T-helper 2 cell treated with Interferon-gamma antibody and Interleukin-4, amounts not matched to agents 5 μg/mL and 100 μg/mL, for 36 hours (primary cell): ENCODE measurements around the gene CAMK2B.

Experiments used
- DNase-seq: peaks from one replicate; pipeline ENCODE4 v3.0.0; 2021; ENCODE audit warnings: low spot score
- H3K27ac Mint-ChIP-seq: one replicate; pipeline ENCODE4 v1.8.0; 2021; ENCODE audit warnings: mild to moderate bottlenecking, mixed read lengths
- H3K27me3 Mint-ChIP-seq: one replicate; pipeline ENCODE4 v1.8.0; 2021; ENCODE audit warnings: low read depth, mixed read lengths
- H3K36me3 Mint-ChIP-seq: one replicate; pipeline ENCODE4 v1.8.0; 2021; ENCODE audit warnings: low read depth, mixed read lengths
- H3K4me1 Mint-ChIP-seq: one replicate; pipeline ENCODE4 v1.8.0; 2021; ENCODE audit warnings: low read depth, mixed read lengths
- H3K4me3 Mint-ChIP-seq: one replicate; pipeline ENCODE4 v1.8.0; 2022; ENCODE audit warnings: mild to moderate bottlenecking, moderate library complexity, mixed read lengths
- H3K9me3 Mint-ChIP-seq: one replicate; pipeline ENCODE4 v1.8.0; 2021; ENCODE audit warnings: mixed read lengths

Gene CAMK2B

GRCh38 chr7:44324204-44324480, 1.3 kb downstream of the CAMK2B start:
- Mint-ChIP-seq H3K4me1 (peaks cover 3% of the 10 kb centered on the region), H3K4me3 (no peak overlapping the region), H3K9me3 (no peaks in the 10 kb centered on the region), H3K27me3 (peaks cover 43% of the 10 kb centered on the region), H3K27ac (no peak overlapping the region), H3K36me3 (peaks cover 2% of the 10 kb centered on the region)
- no peak for DNase-seq

GRCh38 chr7:44323381-44324203, 1.8 kb downstream of the CAMK2B start:
- Mint-ChIP-seq H3K4me1 (peaks cover 3% of the 10 kb centered on the region), H3K27ac (no peak overlapping the region), H3K36me3 (peaks cover 2% of the 10 kb centered on the region), H3K9me3 (no peaks in the 10 kb centered on the region), H3K27me3 (peaks cover 40% of the 10 kb centered on the region), H3K4me3 (no peak overlapping the region)
- no peak for DNase-seq

GRCh38 chr7:44322631-44323363, 2.6 kb downstream of the CAMK2B start:
- H3K4me1 Mint-ChIP-seq, result peaks cover 3% of the 10 kb centered on the region
- no peak overlapping the region for H3K27ac Mint-ChIP-seq
- H3K9me3 Mint-ChIP-seq, result no peaks in the 10 kb centered on the region
- DNase-seq, result no peak
- peaks cover 2% of the 10 kb centered on the region for H3K36me3 Mint-ChIP-seq
- H3K4me3 Mint-ChIP-seq, result no peak overlapping the region
- peaks cover 40% of the 10 kb centered on the region for H3K27me3 Mint-ChIP-seq

- Mint-ChIP-seq H3K4me3 (no peak overlapping the region), H3K36me3 (peaks cover 2% of the 10 kb centered on the region), H3K9me3 (no peaks in the 10 kb centered on the region), H3K27me3 (peaks cover 36% of the 10 kb centered on the region), H3K27ac (no peak overlapping the region), H3K4me1 (peaks cover 3% of the 10 kb centered on the region)
- DNase-seq, result no peak
These were observed 3.6 kb downstream of the CAMK2B start for GRCh38 chr7:44321796-44322195.

GRCh38 chr7:44320794-44321371, 4.5 kb downstream of the CAMK2B start:
- no peak for DNase-seq
- Mint-ChIP-seq H3K27ac (no peak overlapping the region), H3K27me3 (peaks cover 36% of the 10 kb centered on the region), H3K4me3 (no peak overlapping the region), H3K9me3 (no peaks in the 10 kb centered on the region), H3K36me3 (peaks cover 2% of the 10 kb centered on the region), H3K4me1 (peaks cover 2% of the 10 kb centered on the region)

GRCh38 chr7:44320141-44320540, 5.3 kb downstream of the CAMK2B start:
- DNase-seq, result no peak
- Mint-ChIP-seq H3K36me3 (no peaks in the 10 kb centered on the region), H3K27me3 (peaks cover 38% of the 10 kb centered on the region), H3K4me3 (no peak overlapping the region), H3K9me3 (no peaks in the 10 kb centered on the region), H3K27ac (no peak overlapping the region), H3K4me1 (no peaks in the 10 kb centered on the region)

- Mint-ChIP-seq H3K27ac (no peak overlapping the region), H3K36me3 (no peaks in the 10 kb centered on the region), H3K27me3 (peaks cover 34% of the 10 kb centered on the region), H3K4me1 (no peaks in the 10 kb centered on the region), H3K9me3 (no peaks in the 10 kb centered on the region), H3K4me3 (no peak overlapping the region)
- no peak for DNase-seq
These were observed 7.1 kb downstream of the CAMK2B start for GRCh38 chr7:44318332-44318731.

- Mint-ChIP-seq H3K4me3 (no peak overlapping the region), H3K9me3 (no peaks in the 10 kb centered on the region), H3K27me3 (peaks cover 33% of the 10 kb centered on the region), H3K36me3 (no peaks in the 10 kb centered on the region), H3K27ac (no peak overlapping the region), H3K4me1 (no peaks in the 10 kb centered on the region)
- no peak for DNase-seq
These were observed 10.0 kb downstream of the CAMK2B start for GRCh38 chr7:44315301-44315903.

- Mint-ChIP-seq H3K9me3 (no peaks in the 10 kb centered on the region), H3K36me3 (no peaks in the 10 kb centered on the region), H3K4me1 (peaks cover 3% of the 10 kb centered on the region), H3K4me3 (no peak overlapping the region), H3K27me3 (peaks cover 37% of the 10 kb centered on the region), H3K27ac (no peak overlapping the region)
- no peak for DNase-seq
These were observed 11.8 kb downstream of the CAMK2B start for GRCh38 chr7:44313621-44314031.

GRCh38 chr7:44313016-44313415, 12.4 kb downstream of the CAMK2B start:
- H3K27me3 Mint-ChIP-seq, result peaks cover 39% of the 10 kb centered on the region
- no peaks in the 10 kb centered on the region for H3K9me3 Mint-ChIP-seq
- H3K36me3 Mint-ChIP-seq, result no peaks in the 10 kb centered on the region
- no peak for DNase-seq
- H3K27ac Mint-ChIP-seq, result no peak overlapping the region
- H3K4me1 Mint-ChIP-seq, result peaks cover 3% of the 10 kb centered on the region
- no peak overlapping the region for H3K4me3 Mint-ChIP-seq

GRCh38 chr7:44311561-44312495, 13.6 kb downstream of the CAMK2B start:
- Mint-ChIP-seq H3K27ac (no peak overlapping the region), H3K9me3 (no peaks in the 10 kb centered on the region), H3K4me3 (no peak overlapping the region), H3K36me3 (no peaks in the 10 kb centered on the region), H3K4me1 (peaks cover 3% of the 10 kb centered on the region), H3K27me3 (peaks cover 36% of the 10 kb centered on the region)
- DNase-seq, result no peak

GRCh38 chr7:44310221-44310848, 15.1 kb downstream of the CAMK2B start:
- H3K4me1 Mint-ChIP-seq, result peaks cover 8% of the 10 kb centered on the region
- no peak overlapping the region for H3K27ac Mint-ChIP-seq

More at GRCh38 chr7:44310221-44310848, 15.1 kb downstream of the CAMK2B start:
- no peak overlapping the region for H3K4me3 Mint-ChIP-seq
- H3K9me3 Mint-ChIP-seq, result no peaks in the 10 kb centered on the region
- H3K27me3 Mint-ChIP-seq, result peaks cover 23% of the 10 kb centered on the region
- no peaks in the 10 kb centered on the region for H3K36me3 Mint-ChIP-seq
- no peak for DNase-seq
